Measurements from ENCODE around the gene PTPRM. TPM values are rescaled to one million over a fixed set of nuclear protein-coding genes. Genes with fewer than 3 reads are reported as not detected.

PTPRM gene
- total and polyA plus RNA-seq, 2 of the 8 experiments (the other 6 are each of a cell fraction or from before 2014, with no cell fraction given): 4.1 to 7.0 TPM

DNA sequence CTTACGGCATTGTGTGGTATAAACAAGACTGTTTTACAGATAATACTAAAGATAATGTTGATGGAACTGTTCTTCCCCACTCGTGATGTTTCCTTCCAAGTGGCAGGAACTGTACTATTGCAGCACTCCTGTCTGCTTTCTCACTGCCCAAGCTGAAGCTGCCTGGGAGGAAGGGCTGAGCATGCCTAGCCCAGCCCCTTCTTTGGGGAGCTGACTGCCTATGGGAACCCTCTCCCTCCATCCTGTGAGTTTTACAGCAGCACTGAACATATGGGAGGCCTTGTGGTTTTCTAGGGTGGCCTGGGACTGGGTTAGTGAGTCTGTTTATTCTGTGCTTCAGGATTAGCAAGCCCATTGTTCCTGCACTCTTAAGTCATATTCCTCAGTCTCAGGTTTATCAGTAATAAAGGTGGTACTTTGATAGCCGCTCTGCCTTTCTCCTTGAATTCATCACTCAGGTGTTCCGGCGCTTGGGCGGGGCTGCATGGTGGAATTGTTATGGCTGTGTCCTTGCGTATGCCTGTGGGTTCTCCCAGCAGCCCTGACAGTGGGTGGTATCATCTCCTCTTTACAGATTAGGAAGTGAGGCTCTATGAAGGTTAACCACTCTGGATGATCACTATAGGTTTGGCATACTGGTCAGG lies 379.7 kb downstream of the PTPRM start:
- Histone ChIP-seq H3K18ac (ENCODE audit: extremely low read depth, low read length) (no peak overlapping the region), H3K4me2 (ENCODE audit: insufficient read depth in 1 of 2, low read depth in 2 of 2, low read length in 2 of 2) (no peak overlapping the region), H4K91ac (replicated peaks; ENCODE audit: insufficient read length, low read length) (no peak overlapping the region), H3K79me1 (ENCODE audit: low read depth, low read length) (no peaks in the 10 kb centered on the region), H3K79me2 (ENCODE audit: control insufficient read depth in 1 of 2, insufficient read depth in 2 of 2, low read length in 2 of 2) (no peaks in the 10 kb centered on the region), H3K9ac (replicated peaks in 1 of 4; ENCODE audit: extremely low read depth in 1 of 4, low read depth in 3 of 4, low read length in 3 of 4) (no peak overlapping the region; a peak in 1 of 7 replicates), H3K56ac (replicated peaks; ENCODE audit: insufficient read length, low read depth, low read length) (no peak overlapping the region), H3K9me3 (ENCODE audit: insufficient read depth in 2 of 2, low read depth in 1 of 2, low read length in 1 of 2) (no peaks in the 10 kb centered on the region), H3K27ac (ENCODE audit: low read depth, low read length) (no peak overlapping the region), H2BK120ac (replicated peaks; ENCODE audit: low read depth, low read length) (no peak overlapping the region), H2AK5ac (ENCODE audit: low read depth, low read length) (no peak overlapping the region), H3K36me3 (ENCODE audit: control insufficient read depth in 2 of 4, insufficient read depth in 4 of 4, low read length in 3 of 4) (no peaks in the 10 kb centered on the region), H2BK5ac (ENCODE audit: low read depth, low read length) (no peak overlapping the region), H3K23ac (ENCODE audit: insufficient read length) (no peak overlapping the region), H3K4me1 (replicated peaks in 1 of 4; ENCODE audit: control insufficient read depth in 3 of 4, insufficient read depth in 4 of 4, low read length in 3 of 4) (peaks cover 0 to 3% (median 1%) of the 10 kb centered on the region in 4 experiments; a peak in 1 of 7 replicates), H2AFZ (ENCODE audit: low read length) (peak overlapping the region; percentile 6; the same call in 1 of the 2 replicates), H2BK15ac (ENCODE audit: low read length) (no peak overlapping the region), H3K27me3 (replicated peaks in 1 of 4; ENCODE audit: control insufficient read depth in 3 of 4, extremely low read depth in 1 of 4, insufficient read depth in 3 of 4, low read length in 3 of 4) (no peaks in the 10 kb centered on the region), H4K8ac (ENCODE audit: extremely low read depth, insufficient read depth, low read length) (no peak overlapping the region), H2BK20ac (ENCODE audit: low read length) (no peak overlapping the region), H4K20me1 (replicated peaks in 1 of 2; ENCODE audit: control insufficient read depth in 1 of 2, insufficient read depth in 2 of 2, low read length in 2 of 2) (no peaks in the 10 kb centered on the region), H3K4me3 (ENCODE audit: extremely low read depth in 1 of 4, insufficient read depth in 2 of 4, low read depth in 3 of 4, low read length in 4 of 4) (no peak overlapping the region), H2BK12ac (ENCODE audit: low read depth, low read length) (no peak overlapping the region), H4K5ac (ENCODE audit: insufficient read length, low read depth, low read length) (no peak overlapping the region), H3K23me2 (ENCODE audit: low read depth, low read length) (no peaks in the 10 kb centered on the region), H3K14ac (ENCODE audit: insufficient read length) (no peak overlapping the region), H3K4ac (replicated peaks; ENCODE audit: insufficient read length, low read depth, low read length) (no peak overlapping the region)
- ChIA-PET CTCF (ENCODE audit: partially characterized antibody) (interaction anchor here (0.9 to 1.1 kb wide), 2 partner anchors 10 to 33 kb away, joined by 3 read pairs; no protein-coding TSS in a partner anchor), POLR2A (ENCODE audit: partially characterized antibody) (no interaction called here)
- 94% methylated on average over 7 of the region's 7 CpGs; no CpG with 5 or more reads in 1 of the 2 experiments for WGBS, 2 experiments (ENCODE audit: extremely low coverage in 1 of 2, insufficient coverage in 1 of 2, insufficient read length in 1 of 2, insufficient replicate concordance in 2 of 2, low coverage in 1 of 2, low lambda C conversion rate in 2 of 2, missing lambda C conversion rate in 1 of 2)
- DNase-seq (ENCODE audit: low read depth in 1 of 2, low spot score in 2 of 2): no peak
- no peak for FAIRE-seq
- TF ChIP-seq POLR2AphosphoS5 (IDR thresholded peaks at IDR 0.05; ENCODE audit: low read depth, low read length) (no peak), GTF2F1 (IDR thresholded peaks at IDR 0.05; ENCODE audit: borderline replicate concordance, low read depth, low read length) (no peak), BRCA1 (IDR thresholded peaks at IDR 0.05; ENCODE audit: low read depth, low read length) (no peak), CHD1 (IDR thresholded peaks at IDR 0.05; ENCODE audit: low read depth, low read length) (no peak), TAF1 (IDR thresholded peaks at IDR 0.05; ENCODE audit: low read depth, low read length) (no peak), RXRA (IDR thresholded peaks at IDR 0.05; ENCODE audit: insufficient read depth, low read depth, low read length) (no peak), EP300 (IDR thresholded peaks at IDR 0.05; ENCODE audit: borderline replicate concordance in 1 of 2, low read depth in 2 of 2, low read length in 2 of 2) (no peak), NANOG (IDR thresholded peaks at IDR 0.05; ENCODE audit: insufficient read depth, low read depth, low read length, poor library complexity, severe bottlenecking) (no peak)
- TF ChIP-seq, protein P1, sequence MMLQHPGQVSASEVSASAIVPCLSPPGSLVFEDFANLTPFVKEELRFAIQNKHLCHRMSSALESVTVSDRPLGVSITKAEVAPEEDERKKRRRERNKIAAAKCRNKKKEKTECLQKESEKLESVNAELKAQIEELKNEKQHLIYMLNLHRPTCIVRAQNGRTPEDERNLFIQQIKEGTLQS (IDR thresholded peaks at IDR 0.05; ENCODE audit: insufficient read depth, low read depth, low read length): no peak
- TF ChIP-seq, protein P2, sequence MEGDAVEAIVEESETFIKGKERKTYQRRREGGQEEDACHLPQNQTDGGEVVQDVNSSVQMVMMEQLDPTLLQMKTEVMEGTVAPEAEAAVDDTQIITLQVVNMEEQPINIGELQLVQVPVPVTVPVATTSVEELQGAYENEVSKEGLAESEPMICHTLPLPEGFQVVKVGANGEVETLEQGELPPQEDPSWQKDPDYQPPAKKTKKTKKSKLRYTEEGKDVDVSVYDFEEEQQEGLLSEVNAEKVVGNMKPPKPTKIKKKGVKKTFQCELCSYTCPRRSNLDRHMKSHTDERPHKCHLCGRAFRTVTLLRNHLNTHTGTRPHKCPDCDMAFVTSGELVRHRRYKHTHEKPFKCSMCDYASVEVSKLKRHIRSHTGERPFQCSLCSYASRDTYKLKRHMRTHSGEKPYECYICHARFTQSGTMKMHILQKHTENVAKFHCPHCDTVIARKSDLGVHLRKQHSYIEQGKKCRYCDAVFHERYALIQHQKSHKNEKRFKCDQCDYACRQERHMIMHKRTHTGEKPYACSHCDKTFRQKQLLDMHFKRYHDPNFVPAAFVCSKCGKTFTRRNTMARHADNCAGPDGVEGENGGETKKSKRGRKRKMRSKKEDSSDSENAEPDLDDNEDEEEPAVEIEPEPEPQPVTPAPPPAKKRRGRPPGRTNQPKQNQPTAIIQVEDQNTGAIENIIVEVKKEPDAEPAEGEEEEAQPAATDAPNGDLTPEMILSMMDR (IDR thresholded peaks at IDR 0.05; ENCODE audit: control extremely low read depth in 1 of 3, insufficient read depth in 1 of 3, low read depth in 1 of 3, low read length in 3 of 3): no peak
